Omental fat pad (tissue), 4 donors: Measurements from ENCODE around the gene FBXO31. TPM values are rescaled to one million over a fixed set of nuclear protein-coding genes. Genes with fewer than 3 reads are reported as not detected.

Experiments
- ATAC-seq: fragments of 150-250 bp; one replicate; pipeline ENCODE4 v1.9.1; 2016; ENCODE audit warnings: mild to moderate bottlenecking, moderate library complexity; ENCODE audit not compliant: low FRiP score
- DNase-seq: peaks from one replicate; pipeline ENCODE4 v3.0.0-alpha.2; 2019; ENCODE audit warnings: low spot score
- CTCF ChIP-seq, 3 donors: fragments of 450-650 bp; IDR thresholded peaks; one replicate each; pipeline ENCODE4 v1.5.1; 2016 to 2017; ENCODE audit warnings: antibody characterized with exemption in 3 of 3, mild to moderate bottlenecking in 3 of 3, moderate library complexity in 2 of 3
- total RNA-seq, 4 donors: library from RNA; depleted of rRNA; stranded (reverse); fragments of >200 nt; gene quantifications; one replicate each; pipeline ENCODE4 v1.1.0, GENCODE V29; 2016

FBXO31 gene
- total RNA-seq, 4 donors from 2014 or later: 32.8 to 187 (median 61.9) TPM

- DNase-seq (no peak), ATAC-seq (no peak)
- no peak for TF ChIP-seq CTCF (IDR thresholded peaks at IDR 0.05)
Measured at GRCh38 chr16:87360862-87361610, 22.5 kb downstream of the FBXO31 start.

- ATAC-seq (no peak), DNase-seq (no peak)
- no peak for TF ChIP-seq CTCF (IDR thresholded peaks at IDR 0.05)
Measured at GRCh38 chr16:87359121-87359520, 24.5 kb downstream of the FBXO31 start.

- no peak for ATAC-seq
- DNase-seq: no peak
- no peak for TF ChIP-seq CTCF (IDR thresholded peaks at IDR 0.05)
Measured at GRCh38 chr16:87358696-87359095, 24.9 kb downstream of the FBXO31 start.

GRCh38 chr16:87358250-87358649 lies 25.3 kb downstream of the FBXO31 start:
- ATAC-seq: no peak
- TF ChIP-seq CTCF (IDR thresholded peaks at IDR 0.05): no peak
- DNase-seq: no peak

GRCh38 chr16:87356491-87356853 lies 27.1 kb downstream of the FBXO31 start:
- ATAC-seq: no peak
- DNase-seq: no peak
- TF ChIP-seq CTCF (IDR thresholded peaks at IDR 0.05): no peak

- TF ChIP-seq CTCF (IDR thresholded peaks at IDR 0.05): no peak
- ATAC-seq: no peak
- DNase-seq: no peak
Measured at GRCh38 chr16:87353613-87354012, 30.0 kb downstream of the FBXO31 start.

GRCh38 chr16:87352818-87353217 lies 30.8 kb downstream of the FBXO31 start:
- ATAC-seq (no peak), DNase-seq (no peak)
- TF ChIP-seq CTCF (IDR thresholded peaks at IDR 0.05): no peak
